Mesenchymal stem cell (in vitro differentiated cells and primary cell): ENCODE measurements around the gene PTHLH.

ENCODE experiments used
- DNase-seq: peaks from one replicate; pipeline ENCODE4 v3.0.0-alpha.2; 2013
- H2AFZ ChIP-seq: one replicate; pipeline ENCODE4 v1.6.1; 2013; ENCODE audit warnings: low read depth, mild to moderate bottlenecking, control low read depth, inconsistent platforms, low read length, moderate library complexity
- H2AK5ac ChIP-seq: 2 replicates; pipeline ENCODE4 v1.6.1; 2013; ENCODE audit warnings: low read length, moderate library complexity, mild to moderate bottlenecking, inconsistent platforms; ENCODE audit not compliant: severe bottlenecking
- H2BK120ac ChIP-seq: one replicate; pipeline ENCODE4 v1.6.1; 2013; ENCODE audit warnings: low read depth, mild to moderate bottlenecking, inconsistent platforms, low read length, moderate library complexity
- H2BK12ac ChIP-seq, 2 experiments: one replicate each; pipeline ENCODE4 v1.6.1; 2013; ENCODE audit warnings: inconsistent platforms in 2 of 2, low read length in 2 of 2, mild to moderate bottlenecking in 2 of 2, moderate library complexity in 2 of 2, control low read depth in 1 of 2
- H2BK15ac ChIP-seq: one replicate; pipeline ENCODE4 v1.6.1; 2013; ENCODE audit warnings: mild to moderate bottlenecking, low read depth, inconsistent platforms; ENCODE audit not compliant: poor library complexity, severe bottlenecking
- H2BK5ac ChIP-seq: 2 replicates; pipeline ENCODE4 v1.6.1; 2013; ENCODE audit warnings: low read depth, mild to moderate bottlenecking, low read length, control low read depth, inconsistent platforms; ENCODE audit not compliant: poor library complexity, severe bottlenecking
- H3K14ac ChIP-seq, 2 experiments: one replicate each; pipeline ENCODE4 v1.6.1; 2013; ENCODE audit warnings: inconsistent platforms in 2 of 2, low read length in 2 of 2, control low read depth in 1 of 2, mild to moderate bottlenecking in 1 of 2, moderate library complexity in 1 of 2
- H3K18ac ChIP-seq, 2 experiments: one replicate each; pipeline ENCODE4 v1.6.1; 2013; ENCODE audit warnings: inconsistent platforms in 2 of 2, low read length in 2 of 2, control low read depth in 1 of 2, low read depth in 1 of 2, mild to moderate bottlenecking in 1 of 2
- H3K23ac ChIP-seq, 2 experiments: one replicate each; pipeline ENCODE4 v1.6.1; 2013; ENCODE audit warnings: inconsistent platforms in 2 of 2, low read length in 2 of 2, mild to moderate bottlenecking in 2 of 2, moderate library complexity in 2 of 2, control low read depth in 1 of 2
- H3K27ac ChIP-seq: 2 replicates; pipeline ENCODE4 v1.5.1; 2013; ENCODE audit warnings: mild to moderate bottlenecking, moderate library complexity, low read length, control low read depth, inconsistent platforms; ENCODE audit not compliant: poor library complexity, severe bottlenecking
- H3K27me3 ChIP-seq, 2 experiments: 2 replicates each; pipeline versions ENCODE4 v1.6.1 to v1.7.0; 2013; ENCODE audit warnings: low read length in 2 of 2, mild to moderate bottlenecking in 2 of 2, moderate library complexity in 2 of 2, control low read depth in 1 of 2, inconsistent platforms in 1 of 2; ENCODE audit not compliant: control insufficient read depth in 1 of 2, insufficient read depth in 1 of 2
- H3K36me3 ChIP-seq, 2 experiments: 2 replicates each; pipeline versions ENCODE4 v1.6.1 to v1.7.0; 2013; ENCODE audit warnings: low read length in 2 of 2, control low read depth in 1 of 2, inconsistent platforms in 1 of 2, low read depth in 1 of 2, mild to moderate bottlenecking in 1 of 2; ENCODE audit not compliant: insufficient read depth in 2 of 2, control insufficient read depth in 1 of 2
- H3K4ac ChIP-seq, 2 experiments: one replicate each; pipeline ENCODE4 v1.6.1; 2013; ENCODE audit warnings: inconsistent platforms in 2 of 2, low read length in 2 of 2, mild to moderate bottlenecking in 2 of 2, moderate library complexity in 2 of 2, control low read depth in 1 of 2, low read depth in 1 of 2
- H3K4me1 ChIP-seq: 2 replicates; pipeline ENCODE4 v1.6.1; 2013; ENCODE audit warnings: low read depth, low read length, control low read depth; ENCODE audit not compliant: control insufficient read depth, insufficient read depth
- H3K4me2 ChIP-seq: 2 replicates; pipeline ENCODE4 v1.6.1; 2013; ENCODE audit warnings: low read length, mild to moderate bottlenecking, inconsistent platforms; ENCODE audit not compliant: poor library complexity, severe bottlenecking
- H3K4me3 ChIP-seq, 2 experiments: 2 replicates each; pipeline versions ENCODE4 v1.5.1 to v1.7.0; 2013; ENCODE audit warnings: low read length in 2 of 2, mild to moderate bottlenecking in 2 of 2, control low read depth in 1 of 2, low read depth in 1 of 2; ENCODE audit not compliant: insufficient read depth in 1 of 2
- H3K79me1 ChIP-seq: replicated peaks from 2 replicates; pipeline ENCODE4 v1.6.1; 2013; ENCODE audit warnings: mild to moderate bottlenecking, control low read depth, low read length, inconsistent platforms; ENCODE audit not compliant: poor library complexity, severe bottlenecking
- H3K9ac ChIP-seq: 2 replicates; pipeline ENCODE4 v1.7.0; 2013; ENCODE audit warnings: mild to moderate bottlenecking, low read length, moderate library complexity
- H3K9me3 ChIP-seq: 2 replicates; pipeline ENCODE4 v1.7.0; 2013; ENCODE audit warnings: mild to moderate bottlenecking, low read length; ENCODE audit not compliant: control insufficient read depth
- H4K8ac ChIP-seq: one replicate; pipeline ENCODE4 v1.6.1; 2013; ENCODE audit warnings: inconsistent platforms, mild to moderate bottlenecking, low read length, moderate library complexity
- H4K91ac ChIP-seq: one replicate; pipeline ENCODE4 v1.6.1; 2013; ENCODE audit warnings: mild to moderate bottlenecking, low read length, inconsistent platforms
- WGBS: methylation state at CpG from one replicate; pipeline ENCODE4 v1.1.7; 2013; ENCODE audit warnings: mixed read lengths; 5-methylcytosine and 5-hydroxymethylcytosine counted together

The PTHLH gene

DNA sequence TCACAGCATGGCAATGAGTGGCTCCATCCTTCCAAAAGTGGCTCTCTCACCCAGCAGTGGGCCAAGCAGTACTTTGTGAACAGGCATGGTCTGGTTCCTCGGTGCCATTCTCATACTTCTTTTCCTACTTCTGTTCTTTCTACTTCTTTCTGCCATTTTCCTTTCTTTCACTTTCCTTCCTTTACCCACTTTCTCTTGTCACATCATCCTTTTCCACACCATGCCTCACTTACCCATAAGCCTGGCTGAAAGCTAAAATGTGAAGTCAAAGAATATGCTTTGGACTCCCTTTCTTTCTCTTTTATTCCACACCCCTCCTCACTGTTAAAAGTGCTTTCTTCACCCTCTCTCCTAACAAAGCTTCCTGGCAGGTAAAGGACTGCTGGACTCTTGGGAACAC is 57.0 kb downstream of the PTHLH start:
- Histone ChIP-seq H3K27ac (no peak overlapping the region), H3K23ac (no peak overlapping the region), H2AFZ (no peak overlapping the region), H3K4me3 (no peak overlapping the region), H3K27me3 (no peaks in the 10 kb centered on the region), H3K4me2 (no peak overlapping the region), H4K8ac (no peak overlapping the region), H3K9me3 (no peaks in the 10 kb centered on the region), H3K4me1 (no peaks in the 10 kb centered on the region), H3K79me1 (no peaks in the 10 kb centered on the region), H4K91ac (no peak overlapping the region), H2BK12ac (no peak overlapping the region), H2AK5ac (no peak overlapping the region), H2BK15ac (no peak overlapping the region), H3K18ac (no peak overlapping the region), H2BK120ac (no peak overlapping the region), H3K4ac (no peak overlapping the region), H3K14ac (no peak overlapping the region), H3K9ac (no peak overlapping the region), H2BK5ac (no peak overlapping the region), H3K36me3 (no peaks in the 10 kb centered on the region)
- DNase-seq, result no peak
- 71% methylated on average over 1 of the region's 1 CpG for WGBS

DNA sequence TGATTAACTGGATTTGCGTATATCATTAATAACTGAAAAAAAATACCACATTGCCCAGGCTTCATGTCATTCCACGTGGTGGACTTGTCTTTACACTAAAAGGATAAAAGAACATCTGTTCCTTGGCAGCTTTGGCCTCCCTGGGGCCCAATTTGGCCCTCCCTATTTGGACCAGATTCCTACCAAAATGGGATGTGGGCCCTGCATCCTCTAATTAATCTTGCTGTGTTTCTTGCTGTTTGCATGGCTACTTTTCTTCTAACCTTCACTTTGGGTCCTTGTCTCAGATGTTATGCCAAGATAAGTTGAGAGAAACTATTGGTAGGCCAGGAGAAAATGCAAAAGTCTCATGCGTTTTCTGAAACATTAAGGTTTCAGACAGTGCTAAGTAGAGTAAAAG is 57.5 kb downstream of the PTHLH start:
- no peak overlapping the region for H3K23ac ChIP-seq
- H3K27ac ChIP-seq, result no peak overlapping the region
- H3K4ac ChIP-seq, result no peak overlapping the region
- H4K8ac ChIP-seq, result no peak overlapping the region
- no peaks in the 10 kb centered on the region for H3K4me1 ChIP-seq
- no peak overlapping the region for H3K4me3 ChIP-seq
- no peak for DNase-seq
- H3K18ac ChIP-seq, result no peak overlapping the region
- no peak overlapping the region for H2BK5ac ChIP-seq
- no peak overlapping the region for H2AK5ac ChIP-seq
- H3K14ac ChIP-seq, result no peak overlapping the region
- H3K27me3 ChIP-seq, result no peaks in the 10 kb centered on the region
- no peak overlapping the region for H2BK12ac ChIP-seq
- H3K9ac ChIP-seq, result no peak overlapping the region
- no peak overlapping the region for H2BK120ac ChIP-seq
- H3K79me1 ChIP-seq, result no peaks in the 10 kb centered on the region
- no peak overlapping the region for H2AFZ ChIP-seq
- no peaks in the 10 kb centered on the region for H3K36me3 ChIP-seq
- no peak overlapping the region for H4K91ac ChIP-seq
- H2BK15ac ChIP-seq, result no peak overlapping the region
- no peak overlapping the region for H3K4me2 ChIP-seq
- WGBS, result 50% methylated on average over 2 of the region's 3 CpGs
- no peaks in the 10 kb centered on the region for H3K9me3 ChIP-seq

DNA sequence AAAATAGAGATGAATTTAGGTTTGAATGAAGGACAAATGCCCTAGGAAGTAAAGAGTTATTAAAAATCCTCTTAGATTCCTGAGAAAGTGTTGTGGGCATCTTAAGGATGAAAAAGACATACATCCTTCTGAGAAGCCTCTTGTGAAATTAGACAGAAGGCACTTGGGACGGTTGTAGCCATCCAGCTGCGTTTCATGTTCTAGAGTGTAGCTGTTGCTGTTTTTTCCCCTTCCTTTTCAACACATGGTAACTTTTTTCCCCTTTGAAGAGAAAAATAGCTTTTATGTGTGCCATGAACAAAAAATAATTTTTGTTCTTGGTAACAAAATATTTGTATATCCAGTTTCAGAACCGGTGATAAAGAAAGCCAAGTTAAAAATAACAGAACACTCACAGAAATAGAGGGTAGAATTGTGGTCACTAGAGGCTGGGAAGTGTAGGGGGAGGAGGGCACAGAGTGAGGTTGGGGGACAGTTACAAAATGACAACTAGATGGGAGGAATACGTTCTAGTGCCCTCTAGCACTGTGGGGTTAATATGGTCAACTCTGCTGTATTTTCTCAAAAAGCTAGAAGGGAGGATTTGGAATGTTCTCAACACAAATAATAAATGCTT is 58.4 kb downstream of the PTHLH start:
- no peak overlapping the region for H2AFZ ChIP-seq
- H2BK5ac ChIP-seq, result no peak overlapping the region
- no peak overlapping the region for H4K8ac ChIP-seq
- H2BK120ac ChIP-seq, result no peak overlapping the region
- no peak overlapping the region for H3K4me2 ChIP-seq
- H4K91ac ChIP-seq, result no peak overlapping the region
- no peak for DNase-seq
- H3K27me3 ChIP-seq, result no peaks in the 10 kb centered on the region
- H3K9me3 ChIP-seq, result no peaks in the 10 kb centered on the region
- no peaks in the 10 kb centered on the region for H3K79me1 ChIP-seq
- WGBS, result 94% methylated on average over 3 of the region's 4 CpGs
- H3K36me3 ChIP-seq, result no peaks in the 10 kb centered on the region
- H3K4me3 ChIP-seq, result no peak overlapping the region
- no peak overlapping the region for H3K9ac ChIP-seq
- no peak overlapping the region for H3K14ac ChIP-seq
- H3K27ac ChIP-seq, result no peak overlapping the region
- no peak overlapping the region for H3K4ac ChIP-seq
- H2BK15ac ChIP-seq, result no peak overlapping the region
- no peak overlapping the region for H2AK5ac ChIP-seq
- no peak overlapping the region for H3K18ac ChIP-seq
- no peak overlapping the region for H3K23ac ChIP-seq
- H2BK12ac ChIP-seq, result no peak overlapping the region
- no peaks in the 10 kb centered on the region for H3K4me1 ChIP-seq

DNA sequence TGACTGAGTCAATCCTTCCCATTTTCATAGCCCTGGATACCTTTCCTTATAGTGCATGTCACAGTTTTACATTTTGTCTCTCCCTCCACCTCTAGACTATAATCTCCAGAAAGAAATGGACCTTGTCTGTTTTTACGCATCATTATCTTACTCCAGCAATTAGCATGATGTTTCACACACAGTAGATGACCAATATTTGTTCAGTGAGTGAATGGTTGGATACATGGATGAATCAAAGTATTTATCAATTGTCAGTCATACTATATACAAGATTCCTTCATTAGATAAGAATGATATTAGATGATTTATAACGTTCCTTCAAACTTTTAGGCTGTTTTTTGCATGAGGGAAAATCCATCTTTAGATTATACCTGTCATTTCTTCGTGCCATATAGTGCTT is 61.1 kb downstream of the PTHLH start:
- Histone ChIP-seq H3K36me3 (no peaks in the 10 kb centered on the region), H3K27ac (no peak overlapping the region), H2BK12ac (no peak overlapping the region), H3K4me3 (no peak overlapping the region), H2BK15ac (no peak overlapping the region), H3K27me3 (no peaks in the 10 kb centered on the region), H3K4me1 (no peaks in the 10 kb centered on the region), H2AK5ac (no peak overlapping the region), H2BK5ac (no peak overlapping the region), H3K79me1 (no peaks in the 10 kb centered on the region), H3K9ac (no peak overlapping the region), H3K14ac (no peak overlapping the region), H2BK120ac (no peak overlapping the region), H3K23ac (no peak overlapping the region), H3K18ac (no peak overlapping the region), H3K4ac (no peak overlapping the region), H4K8ac (no peak overlapping the region), H3K9me3 (no peaks in the 10 kb centered on the region), H4K91ac (no peak overlapping the region), H3K4me2 (no peak overlapping the region), H2AFZ (no peak overlapping the region)
- no peak for DNase-seq
- WGBS, result 100% methylated on average over 1 of the region's 3 CpGs
